IMR-90 (cell line): ENCODE data around the gene FMN2. TPM values are rescaled to one million over a fixed set of nuclear protein-coding genes. Genes with fewer than 3 reads are reported as not detected.
A peak's percentile ranks its signal among the peaks of the same experiment; 100 is the strongest.

Source experiments
- ATAC-seq: fragments of 200-7000 bp; cut with Tn5 transposase; 2 replicates; pipeline ENCODE4 v1.9.1; 2020; ENCODE audit warnings: low read depth, mild to moderate bottlenecking, moderate library complexity
- BruUV-seq: library from RNA; stranded (reverse); fragments of 400-500 nt; replicated peaks from 2 replicates; lab custom pipeline; 2021; lab: Mats Ljungman, UMichigan
- CTCF ChIA-PET: fragments of 300-600 bp; formaldehyde crosslinking; extraction: SDS; loops from one replicate; lab custom pipeline; 2021; ENCODE audit warnings: antibody characterized with exemption; lab: Yijun Ruan, JAX
- POLR2A ChIA-PET: fragments of 300-600 bp; sonication (Branson Sonifier 250); formaldehyde crosslinking; loops from one replicate; lab custom pipeline; 2022; ENCODE audit warnings: antibody characterized with exemption; ENCODE audit not compliant: unreplicated experiment; lab: Charles Lee
- DNase-seq: peaks from one replicate; pipeline ENCODE4 v3.0.0; 2013
- H2AFZ ChIP-seq: replicated peaks from 2 replicates; pipeline ENCODE3; 2013; ENCODE audit warnings: low read length, mild to moderate bottlenecking; ENCODE audit not compliant: poor library complexity
- H2AK5ac ChIP-seq: 2 replicates; pipeline ENCODE4 v1.6.1; 2013; ENCODE audit warnings: low read depth, low read length, inconsistent platforms
- H2AK9ac ChIP-seq: replicated peaks from 2 replicates; pipeline ENCODE3; 2013; ENCODE audit warnings: mild to moderate bottlenecking, low read depth, low read length, moderate library complexity; ENCODE audit not compliant: poor library complexity
- H2BK120ac ChIP-seq: 2 replicates; pipeline ENCODE4 v1.6.1; 2013; ENCODE audit warnings: low read depth, low read length, inconsistent platforms
- H2BK15ac ChIP-seq: 3 replicates; pipeline ENCODE4 v1.6.1; 2013; ENCODE audit warnings: low read depth, low read length, inconsistent platforms
- H2BK20ac ChIP-seq: 2 replicates; pipeline ENCODE4 v1.6.1; 2013; ENCODE audit warnings: low read depth, mild to moderate bottlenecking, inconsistent platforms, low read length, moderate library complexity
- H2BK5ac ChIP-seq: 2 replicates; pipeline ENCODE4 v1.6.1; 2013; ENCODE audit warnings: mild to moderate bottlenecking, low read depth, low read length, inconsistent platforms; ENCODE audit not compliant: poor library complexity, severe bottlenecking
- H3K14ac ChIP-seq: replicated peaks from 2 replicates; pipeline ENCODE4 v1.6.1; 2013; ENCODE audit warnings: low read depth, low read length, inconsistent platforms
- H3K18ac ChIP-seq: 2 replicates; pipeline ENCODE4 v1.6.1; 2013; ENCODE audit warnings: low read depth, low read length, control low read depth
- H3K23ac ChIP-seq: 2 replicates; pipeline ENCODE4 v1.6.1; 2013; ENCODE audit warnings: low read depth, low read length, inconsistent platforms
- H3K27ac ChIP-seq: 2 replicates; pipeline ENCODE4 v1.5.1; 2013; ENCODE audit warnings: mild to moderate bottlenecking, control low read depth, low read length; ENCODE audit not compliant: insufficient read depth
- H3K27me3 ChIP-seq: 2 replicates; pipeline ENCODE4 v1.6.1; 2013; ENCODE audit warnings: low read length; ENCODE audit not compliant: control insufficient read depth, insufficient read depth
- H3K36me3 ChIP-seq: 2 replicates; pipeline ENCODE4 v1.6.1; 2013; ENCODE audit warnings: low read length, mixed read lengths; ENCODE audit not compliant: control insufficient read depth, insufficient read depth
- H3K4ac ChIP-seq: 2 replicates; pipeline ENCODE4 v1.6.1; 2013; ENCODE audit warnings: low read depth, low read length, inconsistent platforms
- H3K4me1 ChIP-seq: 2 replicates; pipeline ENCODE4 v1.6.1; 2013; ENCODE audit warnings: low read length, mixed read lengths; ENCODE audit not compliant: control insufficient read depth, insufficient read depth
- H3K4me2 ChIP-seq: 2 replicates; pipeline ENCODE4 v1.6.1; 2013; ENCODE audit warnings: low read depth, mild to moderate bottlenecking, control low read depth, low read length, moderate library complexity
- H3K4me3 ChIP-seq: 2 replicates; pipeline ENCODE4 v1.5.1; 2013; ENCODE audit warnings: low read depth, mild to moderate bottlenecking, control low read depth, low read length, moderate library complexity; ENCODE audit not compliant: insufficient read depth
- H3K56ac ChIP-seq: 2 replicates; pipeline ENCODE4 v1.6.1; 2013; ENCODE audit warnings: low read length, inconsistent platforms; ENCODE audit not compliant: insufficient read depth; ENCODE audit errors: extremely low read depth
- H3K79me1 ChIP-seq, 2 experiments: 2 replicates each; pipeline ENCODE4 v1.6.1; 2013; ENCODE audit warnings: low read length in 2 of 2, inconsistent platforms in 1 of 2, low read depth in 1 of 2
- H3K9ac ChIP-seq: 2 replicates; pipeline ENCODE4 v1.6.1; 2013; ENCODE audit warnings: low read depth, low read length, control low read depth
- H3K9me1 ChIP-seq: 2 replicates; pipeline ENCODE4 v1.6.1; 2013; ENCODE audit warnings: low read length, inconsistent platforms; ENCODE audit not compliant: insufficient read depth
- H3K9me3 ChIP-seq: 2 replicates; pipeline ENCODE4 v1.6.1; 2013; ENCODE audit warnings: low read length; ENCODE audit not compliant: control insufficient read depth, insufficient read depth
- H4K20me1 ChIP-seq: 2 replicates; pipeline ENCODE4 v1.6.1; 2013; ENCODE audit warnings: low read length, inconsistent platforms; ENCODE audit not compliant: insufficient read depth
- H4K5ac ChIP-seq: 2 replicates; pipeline ENCODE4 v1.6.1; 2013; ENCODE audit warnings: mild to moderate bottlenecking, low read depth, low read length, control low read depth
- H4K8ac ChIP-seq, 2 experiments: 2 replicates each; pipeline ENCODE4 v1.6.1; 2013; ENCODE audit warnings: low read depth in 2 of 2, low read length in 2 of 2, control low read depth in 1 of 2, inconsistent platforms in 1 of 2
- H4K91ac ChIP-seq: 2 replicates; pipeline ENCODE4 v1.6.1; 2013; ENCODE audit warnings: low read depth, low read length, inconsistent platforms; ENCODE audit not compliant: insufficient read depth
- FOS ChIP-seq: fragments of 150-350 bp; IDR thresholded peaks from 2 replicates; pipeline ENCODE4 v1.6.1; 2016; ENCODE audit warnings: low read depth, low read length
- MAFK ChIP-seq: IDR thresholded peaks from 2 replicates; pipeline ENCODE4 v1.6.1; 2012; ENCODE audit warnings: low read depth, low read length, improper control_type of control experiment
- WGBS, 2 experiments: methylation state at CpG; one replicate each; pipeline versions ENCODE4 v1.1.5 to v1.1.7; 2013; ENCODE audit warnings: missing lambda C conversion rate in 2 of 2; ENCODE audit not compliant: insufficient read length in 1 of 2; ENCODE audit errors: extremely low coverage in 2 of 2; 5-methylcytosine and 5-hydroxymethylcytosine counted together
- dilution Hi-C: fragments of 300-500 bp; cut with HindIII; formaldehyde crosslinking; loops from one replicate; pipeline ENCODE4 v1.14.3; 2018; ENCODE audit warnings: low sequenced_read_pairs; ENCODE audit not compliant: unreplicated experiment
- in situ Hi-C: fragments of 300-500 bp; cut with MboI; formaldehyde crosslinking; loops from 3 replicates; pipeline ENCODE4 v1.14.3; 2019; ENCODE audit warnings: low sequenced_read_pairs, inconsistent platforms, mixed read lengths
- intact Hi-C: fragments of 100-400 bp; cut with micrococcal nuclease; formaldehyde crosslinking; loops from 2 replicates; pipeline ENCODE4 v1.10.0; 2022
- polyA plus RNA-seq, 3 experiments: library from polyadenylated mRNA; depleted of rRNA; stranded (reverse); fragments of >200 nt; gene quantifications; 2 replicates each; pipeline ENCODE4 v1.2.3, GENCODE V29; 2012; ENCODE audit warnings: low replicate concordance in 1 of 3
- total RNA-seq: library from RNA; depleted of rRNA; stranded (reverse); fragments of >200 nt; gene quantifications from 2 replicates; pipeline ENCODE4 v1.2.3, GENCODE V29; 2012

Gene FMN2
- total and polyA plus RNA-seq, 2 of the 4 experiments (the other 2 are of a cell fraction) = 29.0 to 35.8 TPM

DNA sequence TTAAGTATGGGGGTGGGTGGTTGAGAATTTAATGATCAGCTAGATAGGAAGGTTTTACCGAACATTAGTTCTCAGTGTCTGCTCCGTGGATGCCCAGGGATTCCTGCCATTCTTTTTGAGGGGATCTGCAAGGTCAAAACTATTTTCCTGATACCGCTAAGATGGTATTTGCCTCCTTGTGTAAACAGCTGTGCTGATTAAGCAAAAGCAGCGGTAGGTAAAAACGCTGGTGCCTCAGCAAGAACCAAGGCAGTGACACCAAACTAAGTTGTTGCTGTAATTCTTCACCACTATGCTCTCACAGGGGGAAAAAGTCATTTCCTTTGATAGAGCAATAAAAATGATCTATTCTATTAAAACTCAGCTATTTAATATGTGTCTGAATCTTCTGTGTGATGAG, 229.0 kb downstream of the FMN2 start:
- no peaks in the 10 kb centered on the region for H4K20me1 ChIP-seq
- 0 out of 2 replicates have a peak overlapping the region, but pooled peaks have one; percentile 15 for H3K18ac ChIP-seq
- H2AK9ac ChIP-seq = no peak overlapping the region
- peak overlapping the region; percentile 54; the same call in 1 of the 2 replicates for H3K14ac ChIP-seq
- TF ChIP-seq MAFK (peak; percentile 63), FOS (no peak)
- H2BK120ac ChIP-seq = peak overlapping the region; percentile 54
- peaks cover 36 to 54% of the 10 kb centered on the region in 2 experiments for H3K79me1 ChIP-seq
- no peak overlapping the region for H2BK20ac ChIP-seq
- H2BK15ac ChIP-seq = no peak overlapping the region
- ATAC-seq = peak; percentile 49
- 0 out of 2 replicates have a peak, but pooled peaks cover 3% of the 10 kb centered on the region for H3K9me1 ChIP-seq
- no peaks in the 10 kb centered on the region; the same call in 1 of the 2 replicates for H3K9me3 ChIP-seq
- no peaks in the 10 kb centered on the region for H3K27me3 ChIP-seq
- DNase-seq = peak; percentile 18
- no peak overlapping the region for H2AFZ ChIP-seq
- H3K4me1 ChIP-seq = peaks cover 3% of the 10 kb centered on the region; the same call in 1 of the 2 replicates
- no peak overlapping the region for H3K23ac ChIP-seq
- H3K4me2 ChIP-seq = peak overlapping the region; percentile 7; the same call in 1 of the 2 replicates
- in situ Hi-C loops (no loop called here), intact Hi-C loops (no loop called here), dilution Hi-C loops (no loop called here)
- H4K8ac ChIP-seq = peak overlapping the region in 1 of 2 experiments; percentile 67; a peak in 3 of 4 replicates
- CTCF ChIA-PET = interaction anchor here (0.6 kb wide), 1 partner anchor 286 kb away, joined by 8 read pairs; no protein-coding TSS in a partner anchor
- no peak overlapping the region for H3K9ac ChIP-seq
- no peak overlapping the region for H3K56ac ChIP-seq
- H4K91ac ChIP-seq = peak overlapping the region; percentile 19; the same call in 1 of the 2 replicates
- H2AK5ac ChIP-seq = 0 out of 2 replicates have a peak overlapping the region, but pooled peaks have one; percentile 7
- no peak overlapping the region for H2BK5ac ChIP-seq
- H3K27ac ChIP-seq = no peak overlapping the region; the same call in 1 of the 2 replicates
- H3K36me3 ChIP-seq = no peaks in the 10 kb centered on the region; the same call in 1 of the 2 replicates
- H4K5ac ChIP-seq = 0 out of 2 replicates have a peak overlapping the region, but pooled peaks have one; percentile 4
- WGBS, 2 experiments = 67% methylated on average over 1 of the region's 5 CpGs; no CpG with 5 or more reads in 1 of the 2 experiments
- POLR2A ChIA-PET = no interaction called here
- BruUV-seq = no TSS peak
- H3K4ac ChIP-seq = peak overlapping the region; percentile 64
- H3K4me3 ChIP-seq = no peak overlapping the region
